HG03460 (cell line): ENCODE results near the gene PRKD2.
"Not testable (repeated sequence)": the region's sequence is repeated elsewhere in the genome, so short reads cannot be mapped to it uniquely, and the experiment has no call there.

Experiments
- ATAC-seq: cut with Tn5 transposase; IDR thresholded peaks from one replicate; pipeline ENCODE4 v1.9.1; 2021; ENCODE audit not compliant: unreplicated experiment

PRKD2 gene

DNA sequence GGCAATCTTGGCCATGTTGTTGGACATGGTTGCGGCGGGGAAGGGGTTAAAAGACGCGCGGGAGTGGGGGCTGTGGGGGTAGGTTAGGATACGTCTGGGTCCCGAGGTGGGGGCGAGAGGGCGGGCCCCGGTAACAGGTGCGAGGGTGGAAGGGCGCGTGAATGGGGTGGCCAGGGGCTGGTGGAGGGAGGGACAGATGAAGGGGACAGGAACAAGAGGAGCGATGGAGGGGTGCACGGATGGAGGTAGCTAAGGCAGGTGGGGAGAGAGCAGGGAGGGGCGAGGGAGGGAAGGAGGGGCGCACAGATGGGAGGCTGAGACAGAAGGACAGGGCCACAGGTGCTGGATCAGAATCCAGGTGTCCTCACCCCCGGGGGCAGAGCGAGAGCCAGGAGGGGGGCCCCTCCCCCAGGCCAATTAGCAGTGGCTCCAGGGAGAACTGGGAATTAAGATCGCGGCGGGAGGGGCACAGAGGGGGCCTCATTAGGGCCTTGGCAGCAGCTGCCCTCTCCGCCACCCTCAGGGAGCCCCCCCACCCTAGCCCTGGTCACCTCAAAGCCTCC lies 82.2 kb downstream of the PRKD2 start:
- no peak for ATAC-seq

DNA sequence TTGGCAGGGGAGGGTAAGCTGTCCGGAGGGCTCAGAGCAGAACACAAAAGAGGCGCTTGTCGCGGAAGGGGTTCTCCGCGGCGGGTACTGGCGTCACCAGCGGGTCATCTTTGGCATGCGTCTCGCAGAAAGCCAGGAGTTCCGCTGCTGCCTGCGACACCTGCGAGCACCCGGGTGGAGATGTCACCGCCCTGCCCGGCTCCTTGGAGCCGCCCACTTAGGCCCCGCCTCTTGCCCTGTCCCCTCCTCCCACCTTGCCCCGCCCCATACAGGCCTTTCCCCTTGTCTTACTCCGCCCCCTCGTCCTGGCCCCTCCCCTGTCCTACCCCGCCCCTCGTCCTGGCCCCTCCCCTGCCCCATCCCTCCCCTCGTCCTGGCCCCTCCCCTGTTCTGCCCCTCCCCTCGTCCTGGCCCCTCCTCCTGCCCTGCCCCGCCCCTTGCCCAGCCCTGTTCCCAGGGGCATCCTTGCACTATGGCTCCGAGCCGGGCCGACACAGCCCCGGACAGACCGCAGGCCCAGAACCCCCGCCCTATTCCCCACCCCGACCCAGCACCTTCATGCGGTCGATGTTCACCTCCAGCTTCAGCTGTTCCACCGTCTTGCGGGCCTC lies 82.8 kb downstream of the PRKD2 start:
- peak; percentile 53 for ATAC-seq

DNA sequence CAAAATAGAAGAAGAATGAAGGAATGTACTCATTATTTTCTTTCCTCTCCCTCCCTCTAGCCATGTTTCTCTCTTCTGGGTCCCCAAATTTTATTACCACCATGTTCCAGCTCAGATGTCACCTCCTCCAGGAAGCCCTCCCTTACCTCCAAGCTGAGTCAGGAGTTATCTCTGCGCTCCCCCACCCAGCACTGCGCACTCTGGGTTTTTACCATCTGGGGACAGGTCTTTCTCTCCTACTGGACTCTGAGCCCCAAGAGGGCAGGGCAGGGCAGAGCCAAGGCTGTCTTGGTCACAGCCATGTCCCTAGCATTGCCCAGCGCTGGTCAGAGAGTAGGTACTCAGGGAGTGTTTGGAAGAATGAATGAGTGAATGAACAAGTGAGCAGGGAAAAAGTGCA lies 83.8 kb downstream of the PRKD2 start:
- ATAC-seq: no peak

DNA sequence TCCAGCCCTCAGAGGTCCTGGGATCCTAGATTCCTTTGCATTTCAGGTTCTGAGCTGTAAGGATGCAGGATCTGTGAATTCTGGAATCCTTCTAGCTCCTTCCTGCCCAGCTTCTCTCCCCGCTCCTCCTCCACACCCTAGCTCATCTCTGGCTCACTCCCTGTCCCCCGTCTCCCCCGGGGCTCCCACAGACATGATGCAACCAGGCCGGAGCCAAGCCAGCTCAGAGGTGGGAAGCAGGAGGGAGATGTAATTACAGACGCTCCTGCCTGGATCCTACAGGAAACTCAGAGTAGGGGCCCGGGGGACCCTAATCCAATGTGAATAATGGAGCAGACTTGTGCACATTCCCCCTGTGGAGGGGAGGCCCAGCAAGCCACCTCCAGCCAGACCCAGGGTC lies 85.4 kb downstream of the PRKD2 start:
- ATAC-seq: no peak

DNA sequence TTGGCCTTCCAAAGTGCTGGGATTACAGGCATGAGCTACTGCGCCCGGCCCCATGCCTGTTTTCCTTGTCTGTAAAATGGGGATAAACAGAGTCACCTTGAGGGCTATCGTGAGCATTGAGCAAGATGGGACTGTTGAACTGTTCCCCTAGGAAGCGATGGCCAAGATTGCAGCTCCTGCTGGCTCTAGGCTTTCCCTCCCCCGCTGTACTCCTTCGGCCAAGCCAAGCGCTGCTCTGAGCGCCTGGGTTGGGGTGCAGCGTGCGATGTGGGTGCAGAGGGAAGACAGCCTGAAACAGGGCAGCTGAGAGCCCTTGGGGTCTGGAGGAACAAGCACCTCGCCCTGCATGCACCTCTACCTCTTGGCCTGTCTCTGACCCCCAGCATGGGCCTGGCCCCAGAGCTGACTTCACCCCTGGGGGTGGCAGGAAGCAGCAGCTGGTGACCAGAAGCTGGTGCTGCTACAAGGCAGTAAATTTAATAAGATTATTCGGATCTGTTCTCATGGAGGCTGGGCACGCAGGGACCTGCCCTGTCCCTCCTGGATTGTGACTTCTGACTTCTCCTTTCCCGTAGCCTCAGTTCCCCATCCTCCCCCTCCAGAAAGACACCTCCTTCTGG lies 86.2 kb downstream of the PRKD2 start:
- ATAC-seq: no peak

DNA sequence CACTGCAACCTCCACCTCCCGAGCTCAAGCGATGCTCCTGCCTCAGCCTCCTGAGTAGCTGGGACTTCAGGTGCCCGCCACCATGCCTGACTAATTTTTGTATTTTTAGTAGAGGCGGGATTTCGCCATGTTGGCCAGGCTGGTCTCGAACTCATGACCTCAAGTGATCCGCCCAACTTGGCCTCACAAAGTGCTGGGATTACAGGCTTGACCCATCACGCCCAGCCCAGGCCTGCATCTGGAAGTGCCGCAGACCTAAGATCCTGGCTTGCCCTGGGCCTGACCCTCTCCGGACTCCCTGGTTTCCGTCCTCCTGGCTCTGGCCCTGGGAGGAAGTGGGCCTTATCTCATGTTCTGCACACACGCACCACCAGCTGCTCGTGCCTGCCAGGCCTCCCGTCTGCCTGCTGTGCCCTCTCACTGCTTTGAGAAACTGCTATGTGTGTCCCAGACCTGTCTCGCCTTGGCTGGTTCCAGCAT lies 87.3 kb downstream of the PRKD2 start:
- ATAC-seq: no peak

DNA sequence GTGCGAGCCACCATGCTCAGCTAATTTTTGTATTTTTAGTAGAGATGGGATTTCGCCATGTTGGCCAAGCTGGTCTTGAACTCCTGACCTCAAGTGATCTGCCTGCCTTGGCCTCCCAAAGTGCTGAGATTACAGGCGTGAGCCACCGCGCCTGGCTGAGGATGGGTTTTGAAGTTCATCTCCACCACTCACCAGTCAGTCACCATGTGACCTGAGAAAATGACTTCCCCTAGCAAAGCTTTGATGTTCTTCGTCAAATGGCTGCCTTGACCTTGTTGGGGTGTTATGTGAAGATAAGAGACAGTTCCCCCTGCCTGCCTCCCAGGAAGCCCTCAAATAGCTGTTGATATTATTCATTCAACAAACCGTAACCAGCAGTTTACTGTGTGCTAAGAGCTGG lies 87.9 kb downstream of the PRKD2 start:
- not testable (repeated sequence) for ATAC-seq

DNA sequence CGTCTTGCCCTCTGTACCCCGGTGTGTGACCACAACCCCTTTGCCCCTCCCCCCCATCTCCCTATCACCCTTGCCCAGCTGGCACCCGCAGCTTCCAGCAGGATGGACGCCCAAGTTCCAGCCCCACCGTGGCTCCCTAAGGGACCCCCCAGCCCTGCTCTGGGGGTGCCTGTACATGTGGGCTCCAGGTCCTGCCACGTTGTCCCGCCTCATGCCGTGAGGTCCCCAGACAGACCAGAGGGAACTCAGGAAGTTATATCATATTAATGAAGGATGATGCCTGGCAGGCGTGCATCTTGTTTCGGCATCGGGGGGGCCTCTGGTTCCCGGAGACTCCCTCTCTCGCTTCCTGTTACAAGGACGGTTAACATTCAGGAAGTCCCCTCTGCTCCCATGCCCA lies 90.5 kb downstream of the PRKD2 start:
- no peak for ATAC-seq

DNA sequence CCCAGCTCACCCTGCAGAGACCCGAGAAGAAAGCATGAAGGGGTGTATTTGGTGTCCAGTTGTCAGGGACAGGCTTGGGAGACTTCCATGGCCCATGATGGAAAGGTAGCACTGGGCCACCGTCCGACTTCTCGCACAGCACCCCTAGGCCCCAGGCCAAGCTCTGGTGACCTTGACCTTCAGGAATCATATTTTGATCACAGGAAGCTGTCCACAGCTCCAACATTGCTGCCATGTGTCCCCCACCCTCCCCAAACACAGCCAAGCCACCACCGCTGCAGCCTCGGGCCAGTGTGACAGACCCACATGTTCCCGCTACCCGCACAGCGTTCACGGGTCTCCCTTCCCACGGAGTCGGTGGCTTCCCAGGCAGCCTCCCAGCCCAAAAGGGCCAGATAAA lies 91.2 kb downstream of the PRKD2 start:
- ATAC-seq: no peak

DNA sequence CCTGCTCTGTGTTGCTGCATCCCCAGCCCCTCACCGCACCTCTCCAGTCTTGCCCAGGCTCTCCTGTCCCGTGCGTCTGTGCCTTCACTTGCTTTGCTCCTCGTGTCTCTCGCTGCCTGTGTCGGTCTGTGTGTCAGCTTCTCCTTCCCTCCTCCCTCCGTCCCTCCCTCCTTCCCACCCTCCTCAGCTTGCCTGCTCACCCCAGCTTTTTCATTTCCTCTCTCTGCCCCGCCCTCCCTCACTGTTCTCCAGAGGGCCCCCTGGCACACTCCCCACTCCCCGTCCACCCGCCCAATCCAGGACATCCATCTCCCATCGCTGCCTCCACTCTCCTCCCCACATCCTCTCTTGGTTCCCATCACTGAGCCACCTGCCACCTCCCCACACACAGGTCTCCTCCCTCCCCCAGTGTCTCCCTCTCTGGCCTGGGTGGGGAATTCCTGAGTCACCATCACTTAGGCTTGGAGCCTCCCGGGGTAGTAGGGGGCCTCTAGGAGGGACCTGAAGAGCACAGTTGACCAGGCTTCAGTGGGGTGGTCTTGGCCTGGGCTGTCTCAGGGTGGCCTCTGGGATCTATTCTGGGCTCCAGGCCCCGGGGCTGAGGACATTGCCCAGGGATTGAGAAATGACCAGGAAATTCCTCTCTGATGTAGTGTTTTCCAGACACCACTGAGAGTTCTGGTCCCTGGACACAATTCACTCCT lies 91.8 kb downstream of the PRKD2 start, which contains the start of gene PTGIR:
PTGIR (minus strand) TSS at position 132 of the 704 bp plus-strand sequence. CDS start 864 bp downstream, outside the sequence.
- no peak for ATAC-seq
